Activated B cell treated with CpG ODN at 0.5 μM for 24 hours (primary cell): Measurements from ENCODE around the gene RUVBL1. TPM values are rescaled to one million over a fixed set of nuclear protein-coding genes. Genes with fewer than 3 reads are reported as not detected.

Source experiments
- ATAC-seq: fragments of 200-7000 bp; cut with Tn5 transposase; one replicate; pipeline ENCODE4 v1.10.0; 2021; ENCODE audit warnings: low read depth, mild to moderate bottlenecking, moderate library complexity
- CTCF ChIA-PET: fragments of 350-600 bp; sonication (Branson Sonifier 250); formaldehyde crosslinking; loops from one replicate; lab custom pipeline; 2021; ENCODE audit warnings: antibody characterized with exemption; lab: Charles Lee
- POLR2A ChIA-PET: fragments of 350-600 bp; sonication (Branson Sonifier 250); formaldehyde crosslinking; loops from one replicate; lab custom pipeline; 2021; ENCODE audit warnings: antibody characterized with exemption; lab: Charles Lee
- DNase-seq: peaks from one replicate; pipeline ENCODE4 v3.0.0; 2022
- H3K27ac Mint-ChIP-seq: one replicate; pipeline ENCODE4 v1.8.0; 2020; ENCODE audit warnings: mixed read lengths
- H3K27me3 Mint-ChIP-seq: one replicate; pipeline ENCODE4 v1.8.0; 2021; ENCODE audit warnings: mixed read lengths
- H3K36me3 Mint-ChIP-seq: one replicate; pipeline ENCODE4 v1.8.0; 2021; ENCODE audit warnings: low read depth, mixed read lengths
- H3K4me1 Mint-ChIP-seq: one replicate; pipeline ENCODE4 v1.8.0; 2021; ENCODE audit warnings: mixed read lengths
- H3K4me3 Mint-ChIP-seq: one replicate; pipeline ENCODE4 v1.8.0; 2020; ENCODE audit warnings: mild to moderate bottlenecking, mixed read lengths
- H3K9me3 Mint-ChIP-seq: one replicate; pipeline ENCODE4 v1.8.0; 2020; ENCODE audit warnings: mixed read lengths
- intact Hi-C: fragments of 100-400 bp; cut with micrococcal nuclease; formaldehyde crosslinking; loops from one replicate; pipeline ENCODE4 v1.15.1; 2024
- total RNA-seq: library from RNA; stranded (reverse); gene quantifications from 2 replicates; pipeline ENCODE4 v1.2.3, GENCODE V29; 2022
- TF ChIP-seq, protein P1 (sequence below): fragments of 200-600 bp; IDR thresholded peaks from one replicate; pipeline ENCODE4 v1.8.0; 2022; ENCODE audit warnings: antibody characterized with exemption, mild to moderate bottlenecking

RUVBL1 gene
- total RNA-seq, 1 donor from 2014 or later, result 44.8 TPM

DNA sequence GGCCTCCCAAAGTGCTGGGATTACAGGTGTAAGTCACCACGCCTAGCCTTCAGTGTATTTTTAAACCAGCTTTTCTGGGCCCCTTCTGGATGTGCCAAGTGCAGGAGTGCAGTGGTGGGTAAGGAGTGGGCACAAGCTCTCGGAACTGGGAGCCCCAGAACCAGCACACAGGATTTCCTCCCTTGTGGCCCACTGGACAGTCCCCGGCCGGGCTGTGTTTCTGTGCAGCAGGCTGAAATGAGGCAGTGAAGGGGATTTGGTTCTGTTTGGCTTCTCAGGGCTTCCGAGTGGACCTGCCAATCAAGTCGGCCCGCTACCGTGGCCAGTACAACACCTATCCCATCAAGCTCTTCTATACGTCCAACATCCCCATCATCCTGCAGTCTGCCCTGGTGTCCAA, 56.9 kb downstream of the RUVBL1 start:
- Mint-ChIP-seq H3K4me3 (no peak overlapping the region), H3K9me3 (no peaks in the 10 kb centered on the region), H3K4me1 (no peaks in the 10 kb centered on the region), H3K36me3 (peaks cover 92% of the 10 kb centered on the region), H3K27ac (no peak overlapping the region), H3K27me3 (no peaks in the 10 kb centered on the region)
- ChIA-PET CTCF (interaction anchor here (1.0 kb wide), 1 partner anchor 17 kb away, joined by 3 read pairs; no protein-coding TSS in a partner anchor), POLR2A (no interaction called here)
- intact Hi-C loops, result no loop called here
- TF ChIP-seq, protein P1, sequence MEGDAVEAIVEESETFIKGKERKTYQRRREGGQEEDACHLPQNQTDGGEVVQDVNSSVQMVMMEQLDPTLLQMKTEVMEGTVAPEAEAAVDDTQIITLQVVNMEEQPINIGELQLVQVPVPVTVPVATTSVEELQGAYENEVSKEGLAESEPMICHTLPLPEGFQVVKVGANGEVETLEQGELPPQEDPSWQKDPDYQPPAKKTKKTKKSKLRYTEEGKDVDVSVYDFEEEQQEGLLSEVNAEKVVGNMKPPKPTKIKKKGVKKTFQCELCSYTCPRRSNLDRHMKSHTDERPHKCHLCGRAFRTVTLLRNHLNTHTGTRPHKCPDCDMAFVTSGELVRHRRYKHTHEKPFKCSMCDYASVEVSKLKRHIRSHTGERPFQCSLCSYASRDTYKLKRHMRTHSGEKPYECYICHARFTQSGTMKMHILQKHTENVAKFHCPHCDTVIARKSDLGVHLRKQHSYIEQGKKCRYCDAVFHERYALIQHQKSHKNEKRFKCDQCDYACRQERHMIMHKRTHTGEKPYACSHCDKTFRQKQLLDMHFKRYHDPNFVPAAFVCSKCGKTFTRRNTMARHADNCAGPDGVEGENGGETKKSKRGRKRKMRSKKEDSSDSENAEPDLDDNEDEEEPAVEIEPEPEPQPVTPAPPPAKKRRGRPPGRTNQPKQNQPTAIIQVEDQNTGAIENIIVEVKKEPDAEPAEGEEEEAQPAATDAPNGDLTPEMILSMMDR, result no peak
- no peak for ATAC-seq
- DNase-seq, result no peak

DNA sequence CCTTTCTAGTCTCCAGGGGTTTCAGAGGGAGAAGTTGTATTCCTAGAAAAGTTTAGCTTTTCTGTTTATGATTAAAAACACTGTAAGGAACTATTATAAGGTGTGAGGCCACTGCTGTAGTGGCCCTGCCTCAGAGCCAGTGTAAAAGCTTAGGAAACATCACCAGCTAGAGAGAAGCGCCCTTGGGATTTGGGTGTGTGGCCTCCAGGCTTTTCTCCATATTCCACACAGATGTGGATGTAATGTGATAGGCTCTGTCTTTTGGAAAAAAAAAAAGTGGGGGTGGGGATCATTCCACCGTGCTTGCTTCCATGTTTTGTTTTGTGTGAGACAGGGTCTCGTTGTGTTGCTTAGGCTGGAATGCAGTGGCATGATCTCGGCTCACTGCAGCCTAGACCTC, 57.5 kb downstream of the RUVBL1 start:
- ChIA-PET CTCF (interaction anchor here (1.0 kb wide), 1 partner anchor 18 kb away, joined by 3 read pairs; no protein-coding TSS in a partner anchor), POLR2A (no interaction called here)
- intact Hi-C loops, result no loop called here
- Mint-ChIP-seq H3K9me3 (no peaks in the 10 kb centered on the region), H3K27me3 (no peaks in the 10 kb centered on the region), H3K36me3 (peaks cover 95% of the 10 kb centered on the region), H3K27ac (no peak overlapping the region), H3K4me1 (no peaks in the 10 kb centered on the region), H3K4me3 (no peak overlapping the region)
- ATAC-seq (no peak), DNase-seq (no peak)
- TF ChIP-seq, protein P1, result no peak

DNA sequence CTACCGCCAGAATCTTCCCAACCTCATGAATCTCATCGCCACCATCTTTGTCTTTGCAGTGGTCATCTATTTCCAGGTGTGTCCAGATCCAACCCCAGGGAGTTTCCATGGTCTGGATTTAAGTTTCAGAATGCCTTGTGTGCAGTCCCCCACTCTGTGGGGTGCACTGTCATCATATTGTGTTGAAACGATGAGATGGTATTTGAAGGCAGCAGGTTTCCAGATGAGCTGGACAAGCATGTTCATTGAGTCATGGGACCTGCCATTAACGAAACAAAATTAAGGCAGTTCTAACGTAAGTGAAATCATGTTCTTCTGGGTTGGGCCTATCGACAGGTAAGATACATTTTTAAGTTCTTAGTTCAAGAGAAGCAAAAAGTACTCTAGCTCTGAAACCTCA, 58.6 kb downstream of the RUVBL1 start:
- ChIA-PET CTCF (no interaction called here), POLR2A (interaction anchor here (0.8 kb wide), 1 partner anchor 467 kb away, joined by 5 read pairs; no protein-coding TSS in a partner anchor)
- Mint-ChIP-seq H3K4me1 (no peaks in the 10 kb centered on the region), H3K27me3 (no peaks in the 10 kb centered on the region), H3K9me3 (no peaks in the 10 kb centered on the region), H3K36me3 (peaks cover 96% of the 10 kb centered on the region), H3K27ac (no peak overlapping the region), H3K4me3 (no peak overlapping the region)
- DNase-seq (no peak), ATAC-seq (no peak)
- intact Hi-C loops, result no loop called here
- TF ChIP-seq, protein P1, result no peak

DNA sequence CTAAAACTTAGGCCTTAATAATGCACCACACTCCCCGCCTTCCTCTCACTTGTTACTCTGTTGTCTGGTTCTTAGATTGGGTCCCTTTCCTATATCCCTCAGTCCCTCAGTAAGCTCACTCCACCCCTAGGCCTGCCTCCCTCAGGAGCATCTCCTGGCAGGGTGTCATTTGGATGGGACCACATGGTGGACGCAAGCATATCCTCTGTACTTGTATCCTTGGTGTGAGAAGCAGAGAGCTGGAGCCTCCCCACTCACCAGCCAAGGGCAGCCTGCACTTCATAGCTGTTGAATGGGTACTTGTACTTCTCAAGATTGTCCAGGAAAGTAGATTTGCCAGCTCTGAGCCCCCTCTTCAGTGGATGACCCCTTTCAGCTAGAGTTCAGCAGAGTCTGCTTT, 59.7 kb downstream of the RUVBL1 start:
- Mint-ChIP-seq H3K4me1 (no peaks in the 10 kb centered on the region), H3K36me3 (peaks cover 96% of the 10 kb centered on the region), H3K27me3 (no peaks in the 10 kb centered on the region), H3K4me3 (no peak overlapping the region), H3K9me3 (no peaks in the 10 kb centered on the region), H3K27ac (no peak overlapping the region)
- intact Hi-C loops, result no loop called here
- ChIA-PET CTCF (no interaction called here), POLR2A (no interaction called here)
- DNase-seq (no peak), ATAC-seq (no peak)
- TF ChIP-seq, protein P1, result no peak

DNA sequence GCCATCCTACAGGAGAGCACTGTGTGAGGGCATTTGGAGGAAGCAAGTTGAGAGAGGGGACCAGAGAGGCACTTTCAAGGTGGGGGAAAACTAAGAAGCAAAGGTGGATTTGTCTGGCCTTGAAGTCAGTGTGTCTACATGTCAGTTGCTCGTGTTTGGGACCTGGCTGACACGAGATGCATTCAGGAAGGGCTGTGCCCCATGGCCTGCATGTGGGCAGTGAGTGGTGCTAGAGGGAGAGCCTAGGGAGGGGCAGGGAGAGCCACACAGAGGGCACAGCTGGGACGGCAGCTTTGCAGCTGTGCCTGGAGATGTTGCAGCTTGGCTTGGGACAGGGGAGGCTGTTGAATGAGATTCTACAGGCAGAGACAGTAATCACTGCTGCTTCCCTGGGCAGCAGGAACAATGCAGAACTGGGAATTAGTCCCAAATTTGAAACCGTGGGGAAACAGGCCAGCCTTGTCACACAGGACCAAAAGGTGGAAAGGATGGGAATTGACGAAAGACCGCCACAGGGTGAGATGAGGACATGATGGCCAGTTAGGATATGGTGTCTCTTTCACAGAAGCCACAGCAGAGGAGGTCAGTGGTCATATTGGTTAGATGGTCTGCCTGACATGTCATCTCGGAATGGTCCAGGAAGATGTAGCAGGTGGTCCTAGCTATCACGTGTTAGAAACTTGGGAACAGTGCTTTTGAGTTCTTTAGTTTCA, 61.4 kb downstream of the RUVBL1 start:
- Mint-ChIP-seq H3K36me3 (peaks cover 92% of the 10 kb centered on the region), H3K27me3 (no peaks in the 10 kb centered on the region), H3K27ac (no peak overlapping the region), H3K4me1 (no peaks in the 10 kb centered on the region), H3K4me3 (no peak overlapping the region), H3K9me3 (no peaks in the 10 kb centered on the region)
- DNase-seq, result no peak
- intact Hi-C loops, result no loop called here
- TF ChIP-seq, protein P1, result no peak
- POLR2A ChIA-PET, result no interaction called here
- ATAC-seq, result no peak
- CTCF ChIA-PET, result no interaction called here
